ENCODE results near the gene PAPPA.

The PAPPA gene

GRCh38 chr9:116154334-116154975, 864 bp downstream of the PAPPA start:
- TF ChIP-seq POLR2A (IDR thresholded peaks at IDR 0.05; ENCODE audit: extremely low read depth, insufficient read length) (no peak), MYC (IDR thresholded peaks at IDR 0.05; ENCODE audit: low read depth, low read length) (no peak), MAX (IDR thresholded peaks at IDR 0.05; ENCODE audit: low read depth, low read length) (no peak), CTCF (IDR thresholded peaks at IDR 0.05; ENCODE audit: low read depth, low read length) (no peak)
- no peak for DNase-seq (ENCODE audit: low read depth)
- no peak overlapping the region for H3K4me3 ChIP-seq (ENCODE audit: low read depth, low read length)

GRCh38 chr9:116154976-116155697, 1.5 kb downstream of the PAPPA start:
- no peak for TF ChIP-seq POLR2A (IDR thresholded peaks at IDR 0.05; ENCODE audit: extremely low read depth, insufficient read length)
- no peak for TF ChIP-seq MAX (IDR thresholded peaks at IDR 0.05; ENCODE audit: low read depth, low read length)
- TF ChIP-seq CTCF (IDR thresholded peaks at IDR 0.05; ENCODE audit: low read depth, low read length): no peak
- no peak for TF ChIP-seq MYC (IDR thresholded peaks at IDR 0.05; ENCODE audit: low read depth, low read length)
- no peak for DNase-seq (ENCODE audit: low read depth)
- no peak overlapping the region for H3K4me3 ChIP-seq (ENCODE audit: low read depth, low read length)

- H3K4me3 ChIP-seq (ENCODE audit: low read depth, low read length): no peak overlapping the region
- no peak for TF ChIP-seq MYC (IDR thresholded peaks at IDR 0.05; ENCODE audit: low read depth, low read length)
- TF ChIP-seq POLR2A (IDR thresholded peaks at IDR 0.05; ENCODE audit: extremely low read depth, insufficient read length): no peak
- TF ChIP-seq CTCF (IDR thresholded peaks at IDR 0.05; ENCODE audit: low read depth, low read length): no peak
- TF ChIP-seq MAX (IDR thresholded peaks at IDR 0.05; ENCODE audit: low read depth, low read length): no peak
- DNase-seq (ENCODE audit: low read depth): no peak
Measured at GRCh38 chr9:116155698-116156039, 2.1 kb downstream of the PAPPA start.

- DNase-seq (ENCODE audit: low read depth): no peak
- TF ChIP-seq MYC (IDR thresholded peaks at IDR 0.05; ENCODE audit: low read depth, low read length) (no peak), POLR2A (IDR thresholded peaks at IDR 0.05; ENCODE audit: extremely low read depth, insufficient read length) (no peak), CTCF (IDR thresholded peaks at IDR 0.05; ENCODE audit: low read depth, low read length) (no peak), MAX (IDR thresholded peaks at IDR 0.05; ENCODE audit: low read depth, low read length) (no peak)
- H3K4me3 ChIP-seq (ENCODE audit: low read depth, low read length): no peak overlapping the region
Measured at GRCh38 chr9:116156621-116157314, 3.2 kb downstream of the PAPPA start.

GRCh38 chr9:116157436-116158138, 4.0 kb downstream of the PAPPA start:
- H3K4me3 ChIP-seq (ENCODE audit: low read depth, low read length): no peak overlapping the region
- TF ChIP-seq MAX (IDR thresholded peaks at IDR 0.05; ENCODE audit: low read depth, low read length) (no peak), MYC (IDR thresholded peaks at IDR 0.05; ENCODE audit: low read depth, low read length) (no peak), CTCF (IDR thresholded peaks at IDR 0.05; ENCODE audit: low read depth, low read length) (no peak), POLR2A (IDR thresholded peaks at IDR 0.05; ENCODE audit: extremely low read depth, insufficient read length) (no peak)
- DNase-seq (ENCODE audit: low read depth): no peak
